ENCODE results near the gene CDK5RAP3.
"Not testable (repeated sequence)": the region's sequence is repeated elsewhere in the genome, so short reads cannot be mapped to it uniquely, and the experiment has no call there.

Gene CDK5RAP3

DNA sequence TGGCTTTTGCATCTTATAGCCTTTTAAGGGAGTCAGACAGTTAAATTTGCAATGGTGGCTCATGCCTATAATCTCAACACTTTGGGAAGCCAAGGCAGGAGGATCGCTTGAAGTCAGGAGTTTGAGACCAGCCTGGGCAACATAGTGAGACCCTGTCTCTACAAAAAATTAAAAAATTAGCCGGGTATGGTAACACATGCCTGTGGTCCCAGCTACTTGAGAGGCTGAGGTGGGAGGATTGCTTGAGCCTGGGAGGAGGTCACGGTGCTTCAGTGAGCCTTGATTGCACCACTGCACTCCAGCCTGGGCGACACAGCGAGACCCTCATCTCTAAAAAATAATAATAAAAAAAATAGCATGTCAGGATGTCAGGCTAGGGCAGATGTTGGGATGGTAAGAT is 30.7 kb downstream of the CDK5RAP3 start:
- not testable (repeated sequence) for DNase-seq

DNA sequence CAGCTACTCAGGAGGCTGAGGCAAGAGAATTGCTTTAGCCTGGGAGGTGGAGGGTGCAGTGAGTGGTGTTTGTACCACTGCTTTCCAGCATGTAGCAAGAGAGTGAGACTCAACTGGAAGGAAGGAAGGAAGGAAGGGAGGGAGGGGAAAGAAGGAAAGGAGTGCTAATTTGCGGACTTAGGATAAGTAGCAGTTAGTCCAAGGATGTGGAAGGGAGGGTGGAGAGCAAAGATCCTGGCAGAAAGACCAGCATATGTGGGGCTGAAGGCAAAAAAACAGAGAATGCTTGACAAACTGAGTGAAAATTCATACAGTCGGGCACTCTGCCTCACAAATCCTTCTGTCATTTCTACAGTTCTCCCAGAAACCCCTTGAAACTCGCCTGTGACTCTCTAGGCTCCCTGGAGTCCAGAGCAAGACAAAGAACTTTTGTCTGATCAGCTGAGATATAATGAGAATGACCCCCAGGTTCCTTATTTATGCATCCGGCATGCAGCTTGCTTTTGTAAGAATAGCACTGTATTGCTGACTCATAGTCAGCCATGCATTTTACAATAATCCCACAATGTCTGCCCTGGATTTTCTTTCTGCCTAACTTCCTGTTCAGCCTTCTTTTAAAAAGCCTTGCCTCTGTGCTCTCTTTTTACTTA is 31.5 kb downstream of the CDK5RAP3 start:
- no peak for DNase-seq

- no peak for DNase-seq
Measured at GRCh38 chr17:48002916-48003416, 32.1 kb downstream of the CDK5RAP3 start.

DNA sequence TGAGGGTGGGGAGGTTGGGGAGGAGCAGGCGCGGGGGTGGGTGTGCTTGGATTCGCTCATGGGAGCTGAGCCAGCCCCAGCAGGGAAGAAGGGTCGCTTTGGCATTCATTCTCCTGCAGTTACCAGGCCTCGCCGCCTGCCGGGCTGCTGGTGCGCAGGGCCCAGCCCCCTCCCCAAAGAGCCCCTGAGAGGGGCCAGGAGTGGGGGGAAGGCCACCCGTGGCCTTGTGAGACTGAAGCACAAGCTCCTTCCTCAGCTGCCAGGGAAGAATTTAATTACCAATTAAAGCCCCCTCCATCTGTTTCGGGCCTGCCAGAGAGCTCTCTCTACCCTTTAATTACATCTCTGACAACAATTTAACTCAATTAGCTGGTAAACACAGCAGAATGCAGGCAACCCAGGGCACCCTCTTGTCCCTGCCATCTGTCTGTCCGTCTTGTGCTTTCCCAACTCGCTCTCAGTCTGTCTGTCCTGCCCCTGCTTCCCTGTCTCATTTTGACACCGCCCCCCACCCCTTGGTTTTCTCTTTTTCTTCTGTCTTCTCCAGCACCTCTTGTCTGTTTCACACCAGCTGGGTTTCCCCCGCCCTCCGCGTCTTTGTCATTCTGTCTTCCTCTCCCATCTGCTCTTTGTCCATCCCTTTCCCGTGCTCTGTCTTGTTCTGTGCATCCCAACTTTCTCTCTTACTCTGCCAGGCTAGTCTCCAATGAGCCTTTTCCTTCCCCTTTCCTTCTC is 32.7 kb downstream of the CDK5RAP3 start:
- no peak for DNase-seq

GRCh38 chr17:48004983-48005382 is 34.1 kb downstream of the CDK5RAP3 start:
- DNase-seq, result no peak

DNA sequence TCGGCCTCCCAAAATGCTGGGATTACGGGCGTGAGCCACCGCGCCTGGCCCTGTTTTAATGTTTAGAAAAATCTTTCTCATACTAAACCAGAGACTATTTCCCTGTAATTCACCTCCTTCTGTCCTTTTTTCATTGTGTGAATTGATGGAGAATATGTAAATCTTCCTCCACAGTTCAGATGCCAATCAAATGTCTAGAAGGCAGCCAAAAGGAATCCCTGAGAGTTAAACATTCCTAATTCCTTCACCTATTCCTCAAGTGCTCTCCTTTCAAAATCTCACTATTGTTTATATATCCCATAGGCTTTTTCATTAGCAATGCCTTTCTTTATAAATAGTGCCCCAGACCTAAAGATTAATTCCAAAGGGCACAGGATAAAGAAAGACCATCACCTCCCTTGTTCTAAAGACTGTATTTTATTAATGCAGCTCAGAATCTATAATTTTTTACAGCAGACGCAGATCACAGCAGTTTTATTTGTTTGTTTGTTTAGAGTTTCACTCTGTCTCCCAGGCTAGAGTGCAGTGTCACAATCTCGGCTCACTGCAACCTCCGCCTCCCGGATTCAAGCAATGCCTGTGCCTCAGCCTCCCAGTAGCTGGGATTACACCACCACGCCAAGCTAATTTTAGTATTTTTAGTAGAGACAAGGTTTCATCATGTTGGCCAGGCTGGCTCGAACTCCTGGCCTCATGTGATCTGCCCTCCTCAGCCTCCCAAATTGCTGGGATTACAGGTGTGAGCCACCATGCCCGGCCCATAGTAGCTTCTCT is 36.2 kb downstream of the CDK5RAP3 start:
- DNase-seq, result no peak

DNA sequence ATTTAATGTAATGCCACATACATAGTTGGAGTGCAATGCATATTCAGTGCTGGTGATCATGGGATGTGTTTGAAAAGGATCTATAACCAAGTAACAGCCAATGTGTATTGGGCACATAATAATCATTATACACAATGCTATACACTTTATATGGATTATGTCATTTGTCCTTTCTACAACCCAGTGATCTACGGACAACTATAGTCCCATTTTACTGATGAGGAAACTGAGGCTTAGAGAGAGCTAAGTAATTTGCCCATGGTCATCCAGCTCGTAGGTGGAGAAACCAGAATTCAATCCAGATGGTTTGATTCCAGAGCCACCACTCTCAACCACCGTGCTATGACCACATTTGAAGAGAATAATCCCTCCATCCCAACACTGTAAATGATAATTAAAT is 39.3 kb downstream of the CDK5RAP3 start:
- DNase-seq, result no peak

DNA sequence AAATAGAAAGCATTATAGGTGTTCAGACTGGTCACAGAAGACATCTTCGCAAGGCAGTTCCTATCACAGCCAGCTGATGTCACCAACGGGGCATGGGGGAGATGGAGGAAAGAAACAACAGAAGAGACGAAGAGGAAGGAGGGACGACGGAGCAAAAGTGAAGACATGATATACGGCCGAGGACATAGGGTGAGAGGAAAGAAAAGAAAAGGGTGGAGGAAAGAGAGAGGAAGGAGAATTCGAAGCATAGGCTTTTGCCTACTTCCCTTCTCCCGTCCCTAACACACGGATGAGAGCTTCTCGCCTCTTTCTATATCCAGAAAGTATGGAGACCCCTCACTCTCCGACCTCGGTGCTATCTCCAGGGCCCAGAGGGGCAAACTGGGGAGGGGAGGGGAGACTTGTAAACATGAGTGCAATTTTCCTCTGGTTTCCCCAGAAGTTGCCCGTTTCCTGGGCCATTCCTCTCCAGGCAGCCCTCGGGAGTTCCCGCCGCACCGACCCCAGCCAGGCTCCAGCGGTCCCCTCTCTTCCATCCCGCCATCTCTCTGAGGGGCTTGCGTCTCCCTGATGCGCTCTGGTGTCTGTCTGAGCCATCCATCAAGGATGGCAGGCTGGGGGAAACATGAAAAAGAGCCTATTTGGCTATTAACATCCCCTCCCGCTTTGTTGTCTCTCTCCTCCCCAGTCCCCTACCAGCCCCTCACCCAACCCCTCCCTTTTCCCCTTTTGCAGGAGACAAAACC is 40.7 kb downstream of the CDK5RAP3 start:
- DNase-seq, result no peak

- no peak for DNase-seq
Measured at GRCh38 chr17:48012151-48012520, 41.2 kb downstream of the CDK5RAP3 start.

DNA sequence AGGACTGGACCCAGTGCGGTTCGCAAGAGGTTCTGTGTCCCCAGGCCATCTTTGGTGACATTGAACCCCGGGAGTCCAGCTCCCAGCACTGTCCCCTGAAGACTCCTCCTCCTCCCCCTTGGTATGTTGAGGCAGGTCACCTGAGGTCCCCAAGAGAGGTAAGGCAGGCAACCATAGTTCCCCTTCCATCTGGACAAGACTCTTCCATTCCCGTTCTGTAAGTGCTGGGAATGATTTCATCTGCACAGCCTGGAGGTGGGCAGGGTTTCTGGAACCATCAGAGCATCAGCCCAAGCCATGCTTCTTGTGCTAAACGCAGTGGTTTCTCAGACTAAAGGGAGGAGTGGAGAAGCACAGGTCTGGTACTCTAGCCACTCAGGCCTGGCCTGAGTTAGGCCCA is 41.7 kb downstream of the CDK5RAP3 start:
- DNase-seq, result no peak

DNA sequence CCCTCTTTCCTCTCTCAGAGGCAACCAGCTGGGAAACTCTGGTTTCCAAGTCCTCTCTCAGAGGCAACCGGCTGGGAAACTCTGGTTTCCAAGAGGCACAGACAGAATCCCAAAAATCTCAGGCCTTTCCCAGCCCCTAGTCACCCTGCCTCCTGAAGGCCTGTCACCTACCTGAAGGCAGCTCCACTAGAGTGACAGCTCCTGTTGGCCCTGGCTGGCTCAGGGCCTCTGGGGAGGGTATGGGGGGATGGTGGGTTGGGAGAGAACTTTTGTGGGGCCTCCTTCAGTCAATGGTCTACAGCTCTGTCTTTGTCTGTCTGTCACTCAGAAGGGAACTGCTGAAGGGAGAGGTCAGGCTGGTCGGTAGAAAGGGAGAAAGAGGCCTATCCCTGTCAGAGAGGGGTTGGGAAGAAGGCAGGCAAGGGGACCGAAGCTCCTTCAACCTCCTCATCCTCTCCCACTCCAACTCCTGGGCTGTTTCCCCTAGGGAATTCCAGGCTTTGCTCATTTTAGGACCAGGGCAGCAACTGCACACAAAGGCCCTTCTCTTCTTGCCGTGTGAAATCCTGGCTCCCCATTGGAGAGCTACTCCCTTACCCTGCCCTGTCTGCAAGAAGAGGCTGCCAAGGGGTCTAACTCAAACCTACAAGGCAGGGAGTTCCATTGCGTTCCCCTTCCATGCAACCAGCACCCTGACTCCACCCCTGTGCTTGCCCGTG is 43.1 kb downstream of the CDK5RAP3 start:
- DNase-seq, result no peak

- DNase-seq, result no peak
Measured at GRCh38 chr17:48014595-48015111, 43.7 kb downstream of the CDK5RAP3 start.

DNA sequence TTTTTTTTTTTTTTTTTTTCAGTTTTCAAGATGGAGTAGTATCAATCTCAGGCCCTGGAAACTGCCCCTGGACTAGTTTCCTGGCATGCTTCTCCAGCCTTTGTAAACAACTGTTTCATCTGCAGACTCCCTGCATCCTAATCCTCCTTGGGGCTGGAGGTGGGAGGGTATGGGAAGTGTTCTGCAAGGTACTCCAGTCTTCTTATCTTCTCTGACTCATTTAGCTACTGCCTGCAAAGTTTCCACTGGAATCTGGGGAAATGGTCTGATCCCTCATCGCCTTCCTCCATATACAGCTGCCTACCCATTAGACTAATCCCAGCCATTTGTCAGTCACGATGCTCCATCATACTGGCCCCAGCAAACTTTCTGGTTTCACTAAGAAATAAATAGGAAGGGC is 45.2 kb downstream of the CDK5RAP3 start:
- DNase-seq, result no peak

DNA sequence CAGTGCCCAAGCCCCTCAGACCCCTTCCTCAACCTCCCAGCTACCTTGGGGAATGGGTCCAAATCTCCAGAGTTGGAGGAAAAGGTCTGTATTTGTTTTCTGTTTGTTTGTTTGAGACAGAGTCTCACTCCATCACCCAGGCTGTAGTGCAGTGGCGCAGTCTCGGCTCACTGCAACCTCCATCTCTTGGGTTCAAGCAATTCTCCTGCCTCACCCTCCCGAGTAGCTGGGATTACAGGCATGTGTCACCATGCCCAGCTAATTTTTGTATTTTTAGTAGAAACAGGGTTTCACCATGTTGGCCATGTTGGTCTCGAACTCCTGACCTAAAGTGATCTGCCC is 46.9 kb downstream of the CDK5RAP3 start:
- not testable (repeated sequence) for DNase-seq

- DNase-seq, result no peak
Measured at GRCh38 chr17:48021934-48022333, 51.0 kb downstream of the CDK5RAP3 start.

DNA sequence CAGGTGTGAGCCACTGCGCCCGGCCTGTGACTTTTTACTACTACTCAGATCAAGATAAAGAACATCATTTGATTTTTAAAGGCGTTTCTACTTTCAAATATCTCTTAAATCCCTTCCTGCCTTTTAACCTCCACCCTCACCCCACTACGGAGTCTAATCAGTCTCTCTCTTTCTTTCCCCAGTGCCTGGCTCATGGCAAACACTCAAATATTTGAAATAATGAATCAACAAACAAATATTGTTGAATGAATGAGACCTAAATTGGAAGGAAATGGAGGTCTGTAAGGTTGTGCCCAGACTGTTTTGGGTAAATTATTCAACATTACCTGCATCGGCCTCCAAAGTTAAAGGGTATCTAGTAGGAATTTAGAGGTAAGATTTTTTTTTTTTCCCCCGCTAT is 52.0 kb downstream of the CDK5RAP3 start:
- DNase-seq, result no peak

DNA sequence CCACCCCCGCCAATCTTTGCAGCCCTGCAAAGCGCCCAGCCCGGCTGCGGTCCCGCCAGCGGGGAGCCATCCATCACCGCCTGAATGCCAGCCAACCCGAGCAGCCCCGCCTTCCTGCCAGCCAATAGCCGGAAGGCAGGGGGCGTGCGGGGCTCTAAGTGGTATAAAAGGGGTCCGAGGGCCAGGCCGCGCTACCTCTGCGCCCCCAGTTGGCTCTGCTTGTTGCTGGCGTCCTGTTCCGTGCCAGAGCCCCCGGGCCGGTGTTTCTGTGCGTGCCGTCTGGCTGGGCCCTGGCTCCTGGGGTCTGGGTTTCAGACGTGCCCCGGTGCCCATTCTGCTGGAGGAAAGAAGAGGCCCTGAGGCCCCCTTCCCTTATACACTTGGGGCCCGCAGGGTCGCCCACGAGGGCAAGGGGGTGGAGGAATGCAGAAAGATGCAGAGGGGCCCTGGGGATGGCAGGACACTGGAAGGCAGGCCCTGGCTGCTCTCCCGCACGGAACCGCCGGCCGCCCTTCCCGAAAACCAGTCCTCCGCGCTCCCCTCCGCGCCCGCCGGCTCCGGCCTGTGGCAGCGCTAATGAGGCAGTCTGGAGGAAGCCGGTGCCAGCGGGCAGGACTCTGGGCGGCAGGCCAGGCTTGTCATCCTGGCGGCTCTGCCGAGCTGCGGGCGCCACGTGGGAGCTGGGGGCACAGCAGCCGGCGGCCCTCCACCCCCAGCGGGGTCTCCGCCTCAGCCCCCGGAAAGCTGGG is 52.7 kb downstream of the CDK5RAP3 start:
- DNase-seq, result no peak

- no peak for DNase-seq
Measured at GRCh38 chr17:48024149-48025039, 53.5 kb downstream of the CDK5RAP3 start.

DNA sequence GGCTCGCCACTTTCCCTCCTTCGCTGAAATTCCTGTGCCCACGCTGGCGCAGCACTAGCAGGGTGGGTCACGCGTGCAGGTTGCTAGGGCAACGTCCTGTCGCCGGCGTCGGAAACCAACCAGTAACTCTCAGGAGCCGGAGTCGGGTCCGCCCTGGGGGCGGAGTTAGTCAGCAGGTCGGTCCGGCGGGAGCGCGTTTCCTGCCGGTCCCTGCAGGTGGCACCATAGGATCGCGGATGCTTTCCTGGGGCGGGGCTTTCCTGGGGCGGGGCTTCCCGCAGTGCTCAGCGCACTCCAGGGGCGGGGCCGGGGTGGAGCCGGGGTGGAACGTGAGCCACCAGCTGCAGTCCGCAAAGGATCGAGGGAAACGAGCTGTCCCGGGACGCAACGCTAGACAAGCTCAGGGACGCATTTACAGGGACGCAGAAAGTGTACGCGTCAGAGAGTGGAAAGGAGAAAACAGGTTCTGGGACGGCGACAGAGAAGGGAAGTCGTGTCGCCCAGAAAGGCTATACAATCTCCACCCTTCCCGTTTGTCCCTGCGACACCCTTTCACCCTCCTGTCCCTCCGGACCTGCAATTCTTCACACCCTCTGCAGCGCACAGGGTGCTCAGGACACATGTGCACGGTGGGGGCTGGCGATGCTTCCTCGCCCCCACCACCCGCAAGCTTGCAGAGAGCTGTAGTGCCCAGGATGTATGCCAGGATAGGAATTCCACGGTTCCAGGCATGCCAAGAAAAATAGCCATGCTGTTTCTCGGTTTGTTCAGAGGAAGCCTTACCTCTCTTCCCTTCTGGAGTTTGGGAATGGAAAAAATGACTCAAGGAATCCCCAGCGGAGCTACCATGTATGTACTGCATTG is 54.4 kb downstream of the CDK5RAP3 start:
- DNase-seq, result peak; percentile 89
